Vagina (tissue), 2 donors: ENCODE data around the gene HSD11B2.

Experiments
- CTCF ChIP-seq, 3 experiments: fragments of 450-650 bp in 2 of 3; fragments of 200-600 bp in 1 of 3; sonication (generic) in 1 of 3; IDR thresholded peaks; one replicate each; pipeline ENCODE4 v1.5.1; 2017 to 2019; ENCODE audit warnings: antibody characterized with exemption in 3 of 3, mild to moderate bottlenecking in 2 of 3, moderate library complexity in 2 of 3
- POLR2AphosphoS5 ChIP-seq, 2 donors: sonication (generic); formaldehyde crosslinking; IDR thresholded peaks; one replicate each; pipeline ENCODE4 v1.9.0; 2017; ENCODE audit warnings: antibody characterized with exemption in 2 of 2, mild to moderate bottlenecking in 2 of 2, low read depth in 1 of 2; ENCODE audit not compliant: insufficient read depth in 1 of 2

- no peak for TF ChIP-seq CTCF (IDR thresholded peaks at IDR 0.05)
- TF ChIP-seq POLR2AphosphoS5 (IDR thresholded peaks at IDR 0.05; ENCODE audit: insufficient read depth in 1 of 2, low read depth in 1 of 2), result no peak
Measured at GRCh38 chr16:67425580-67425979, 5.3 kb upstream of the HSD11B2 start.
